Activated T-helper 17 cell treated with anti-CD3 and anti-CD28 coated beads, Interleukin-2, amount 50 U/mL, for 72 hours (primary cell): ENCODE data around the gene MPC1. TPM values are rescaled to one million over a fixed set of nuclear protein-coding genes. Genes with fewer than 3 reads are reported as not detected.
"Not testable (repeated sequence)": the region's sequence is repeated elsewhere in the genome, so short reads cannot be mapped to it uniquely, and the experiment has no call there.

Experiments used
- ATAC-seq: fragments of 150-1000 bp; cut with Tn5 transposase; replicated peaks from 2 replicates; pipeline ENCODE4 v1.10.0; 2021; ENCODE audit warnings: mild to moderate bottlenecking, moderate library complexity
- H3K27ac Mint-ChIP-seq: one replicate; pipeline ENCODE4 v1.8.0; 2022; ENCODE audit warnings: mixed read lengths
- H3K27me3 Mint-ChIP-seq: one replicate; pipeline ENCODE4 v1.8.0; 2022; ENCODE audit warnings: mixed read lengths
- H3K36me3 Mint-ChIP-seq: one replicate; pipeline ENCODE4 v1.8.0; 2022; ENCODE audit warnings: low read depth, mild to moderate bottlenecking, mixed read lengths
- H3K4me1 Mint-ChIP-seq: one replicate; pipeline ENCODE4 v1.8.0; 2022; ENCODE audit warnings: mixed read lengths
- H3K4me3 Mint-ChIP-seq: one replicate; pipeline ENCODE4 v1.8.0; 2022; ENCODE audit warnings: mild to moderate bottlenecking, mixed read lengths
- H3K9me3 Mint-ChIP-seq: one replicate; pipeline ENCODE4 v1.8.0; 2022; ENCODE audit warnings: mixed read lengths
- total RNA-seq, 2 donors: library from RNA; stranded (reverse); gene quantifications; one replicate each; pipeline ENCODE4 v1.2.3, GENCODE V29; 2022

The MPC1 gene
- total RNA-seq, 2 donors from 2014 or later, result 6.5 to 15.9 TPM

GRCh38 chr6:166412911-166413384, 30.2 kb upstream of the MPC1 start:
- H3K27ac Mint-ChIP-seq, result no peak overlapping the region
- peaks cover 12% of the 10 kb centered on the region for H3K9me3 Mint-ChIP-seq
- H3K36me3 Mint-ChIP-seq, result no peaks in the 10 kb centered on the region
- peaks cover 39% of the 10 kb centered on the region for H3K4me1 Mint-ChIP-seq
- no peaks in the 10 kb centered on the region for H3K27me3 Mint-ChIP-seq
- no peak for ATAC-seq
- no peak overlapping the region for H3K4me3 Mint-ChIP-seq

GRCh38 chr6:166412156-166412910, 29.6 kb upstream of the MPC1 start:
- Mint-ChIP-seq H3K27me3 (no peaks in the 10 kb centered on the region), H3K36me3 (no peaks in the 10 kb centered on the region), H3K9me3 (peaks cover 12% of the 10 kb centered on the region), H3K4me3 (peak overlapping the region; percentile 63), H3K4me1 (peaks cover 38% of the 10 kb centered on the region), H3K27ac (peak overlapping the region; percentile 24)
- no peak for ATAC-seq

- Mint-ChIP-seq H3K4me1 (peaks cover 32% of the 10 kb centered on the region), H3K36me3 (no peaks in the 10 kb centered on the region), H3K27me3 (no peaks in the 10 kb centered on the region), H3K27ac (peak overlapping the region; percentile 24), H3K9me3 (peaks cover 10% of the 10 kb centered on the region), H3K4me3 (peak overlapping the region; percentile 63)
- ATAC-seq, result peak; percentile 69
Observed at GRCh38 chr6:166411721-166412151, 29.0 kb upstream of the MPC1 start.

- no peaks in the 10 kb centered on the region for H3K27me3 Mint-ChIP-seq
- peak overlapping the region; percentile 63 for H3K4me3 Mint-ChIP-seq
- no peaks in the 10 kb centered on the region for H3K36me3 Mint-ChIP-seq
- peak overlapping the region; percentile 24 for H3K27ac Mint-ChIP-seq
- H3K9me3 Mint-ChIP-seq, result peaks cover 5% of the 10 kb centered on the region
- ATAC-seq, result no peak
- H3K4me1 Mint-ChIP-seq, result peaks cover 27% of the 10 kb centered on the region
Observed at GRCh38 chr6:166411271-166411670, 28.5 kb upstream of the MPC1 start.

GRCh38 chr6:166410426-166410935, 27.7 kb upstream of the MPC1 start:
- H3K27me3 Mint-ChIP-seq, result no peaks in the 10 kb centered on the region
- H3K4me3 Mint-ChIP-seq, result no peak overlapping the region
- no peak overlapping the region for H3K27ac Mint-ChIP-seq
- no peak for ATAC-seq
- no peaks in the 10 kb centered on the region for H3K36me3 Mint-ChIP-seq
- H3K9me3 Mint-ChIP-seq, result no peaks in the 10 kb centered on the region
- H3K4me1 Mint-ChIP-seq, result peaks cover 19% of the 10 kb centered on the region

GRCh38 chr6:166408936-166409755, 26.4 kb upstream of the MPC1 start:
- Mint-ChIP-seq H3K27ac (no peak overlapping the region), H3K36me3 (no peaks in the 10 kb centered on the region), H3K27me3 (no peaks in the 10 kb centered on the region), H3K4me1 (peaks cover 10% of the 10 kb centered on the region), H3K4me3 (no peak overlapping the region), H3K9me3 (no peaks in the 10 kb centered on the region)
- no peak for ATAC-seq

GRCh38 chr6:166406197-166406596, 23.5 kb upstream of the MPC1 start:
- no peak for ATAC-seq
- Mint-ChIP-seq H3K27ac (no peak overlapping the region), H3K36me3 (no peaks in the 10 kb centered on the region), H3K4me1 (no peaks in the 10 kb centered on the region), H3K9me3 (no peaks in the 10 kb centered on the region), H3K4me3 (no peak overlapping the region), H3K27me3 (no peaks in the 10 kb centered on the region)

- no peaks in the 10 kb centered on the region for H3K9me3 Mint-ChIP-seq
- H3K27ac Mint-ChIP-seq, result no peak overlapping the region
- H3K36me3 Mint-ChIP-seq, result no peaks in the 10 kb centered on the region
- H3K4me3 Mint-ChIP-seq, result no peak overlapping the region
- H3K4me1 Mint-ChIP-seq, result no peaks in the 10 kb centered on the region
- no peak for ATAC-seq
- H3K27me3 Mint-ChIP-seq, result no peaks in the 10 kb centered on the region
Observed at GRCh38 chr6:166405386-166405785, 22.6 kb upstream of the MPC1 start.

- no peak for ATAC-seq
- no peak overlapping the region for H3K4me3 Mint-ChIP-seq
- H3K4me1 Mint-ChIP-seq, result no peaks in the 10 kb centered on the region
- peaks cover 3% of the 10 kb centered on the region for H3K27me3 Mint-ChIP-seq
- no peaks in the 10 kb centered on the region for H3K36me3 Mint-ChIP-seq
- no peak overlapping the region for H3K27ac Mint-ChIP-seq
- H3K9me3 Mint-ChIP-seq, result no peaks in the 10 kb centered on the region
Observed at GRCh38 chr6:166402582-166403277, 20.0 kb upstream of the MPC1 start.

- not testable (repeated sequence) for H3K9me3 Mint-ChIP-seq, H3K4me3 Mint-ChIP-seq, H3K4me1 Mint-ChIP-seq, H3K27ac Mint-ChIP-seq, H3K27me3 Mint-ChIP-seq, H3K36me3 Mint-ChIP-seq
- peak; percentile 78 for ATAC-seq
Observed at GRCh38 chr6:166400649-166401250, 18.0 kb upstream of the MPC1 start.

GRCh38 chr6:166400181-166400580, 17.4 kb upstream of the MPC1 start:
- Mint-ChIP-seq H3K27ac (no peak overlapping the region), H3K9me3 (no peaks in the 10 kb centered on the region), H3K4me3 (no peak overlapping the region), H3K36me3 (no peaks in the 10 kb centered on the region), H3K4me1 (no peaks in the 10 kb centered on the region), H3K27me3 (peaks cover 3% of the 10 kb centered on the region)
- ATAC-seq, result no peak

- no peak overlapping the region for H3K27ac Mint-ChIP-seq
- no peaks in the 10 kb centered on the region for H3K4me1 Mint-ChIP-seq
- no peaks in the 10 kb centered on the region for H3K36me3 Mint-ChIP-seq
- ATAC-seq, result no peak
- peaks cover 6% of the 10 kb centered on the region for H3K27me3 Mint-ChIP-seq
- no peaks in the 10 kb centered on the region for H3K9me3 Mint-ChIP-seq
- H3K4me3 Mint-ChIP-seq, result no peak overlapping the region
Observed at GRCh38 chr6:166398348-166398747, 15.6 kb upstream of the MPC1 start.

GRCh38 chr6:166397849-166398248, 15.1 kb upstream of the MPC1 start:
- no peaks in the 10 kb centered on the region for H3K4me1 Mint-ChIP-seq
- no peak for ATAC-seq
- H3K9me3 Mint-ChIP-seq, result no peaks in the 10 kb centered on the region
- no peaks in the 10 kb centered on the region for H3K36me3 Mint-ChIP-seq
- H3K27ac Mint-ChIP-seq, result no peak overlapping the region
- no peak overlapping the region for H3K4me3 Mint-ChIP-seq
- H3K27me3 Mint-ChIP-seq, result peaks cover 6% of the 10 kb centered on the region

GRCh38 chr6:166395778-166396177, 13.0 kb upstream of the MPC1 start:
- H3K27ac Mint-ChIP-seq, result no peak overlapping the region
- no peaks in the 10 kb centered on the region for H3K9me3 Mint-ChIP-seq
- H3K4me1 Mint-ChIP-seq, result no peaks in the 10 kb centered on the region
- no peak overlapping the region for H3K4me3 Mint-ChIP-seq
- peaks cover 6% of the 10 kb centered on the region for H3K27me3 Mint-ChIP-seq
- H3K36me3 Mint-ChIP-seq, result no peaks in the 10 kb centered on the region
- ATAC-seq, result no peak
